Skin of body (tissue), 2 donors: ENCODE measurements around the gene PPP2R2C. TPM values are rescaled to one million over a fixed set of nuclear protein-coding genes. Genes with fewer than 3 reads are reported as not detected.

ENCODE experiments used
- DNase-seq: peaks from one replicate; lab custom pipeline; 2025; lab: John Stamatoyannopoulos, UW
- total RNA-seq: library from RNA; depleted of rRNA; stranded (reverse); fragments of >200 nt; gene quantifications from one replicate; pipeline ENCODE4 v1.2.3, GENCODE V29; 2014

PPP2R2C gene
- total RNA-seq, 1 donor from 2014 or later: 3.0 TPM

DNA sequence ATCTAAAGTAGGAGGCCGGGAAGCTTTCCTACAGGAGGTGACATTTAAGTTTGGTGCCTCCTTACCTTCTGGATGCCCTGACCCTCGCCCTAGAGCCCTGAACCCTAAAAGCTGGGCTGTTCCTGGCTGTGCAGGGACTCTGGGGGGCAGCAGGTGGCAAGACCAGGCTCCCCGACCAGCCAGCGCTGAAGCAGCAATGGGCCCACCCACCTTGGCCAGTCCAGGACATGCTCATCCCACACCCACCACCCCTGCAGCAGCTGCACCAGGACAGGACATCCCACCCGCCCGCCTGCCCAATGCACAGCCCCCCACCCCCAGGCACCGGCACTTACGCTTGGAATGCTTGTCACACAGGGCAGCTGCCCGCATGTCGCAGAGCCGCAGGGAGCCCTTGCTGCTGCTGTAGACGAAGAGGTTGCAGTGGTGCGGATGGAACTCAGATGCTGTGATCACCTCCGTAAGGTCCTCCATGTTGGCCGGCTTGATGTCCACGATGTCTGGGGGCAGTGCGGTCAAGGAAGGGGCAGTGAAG is 124.8 kb downstream of the PPP2R2C start:
- DNase-seq: no peak

DNA sequence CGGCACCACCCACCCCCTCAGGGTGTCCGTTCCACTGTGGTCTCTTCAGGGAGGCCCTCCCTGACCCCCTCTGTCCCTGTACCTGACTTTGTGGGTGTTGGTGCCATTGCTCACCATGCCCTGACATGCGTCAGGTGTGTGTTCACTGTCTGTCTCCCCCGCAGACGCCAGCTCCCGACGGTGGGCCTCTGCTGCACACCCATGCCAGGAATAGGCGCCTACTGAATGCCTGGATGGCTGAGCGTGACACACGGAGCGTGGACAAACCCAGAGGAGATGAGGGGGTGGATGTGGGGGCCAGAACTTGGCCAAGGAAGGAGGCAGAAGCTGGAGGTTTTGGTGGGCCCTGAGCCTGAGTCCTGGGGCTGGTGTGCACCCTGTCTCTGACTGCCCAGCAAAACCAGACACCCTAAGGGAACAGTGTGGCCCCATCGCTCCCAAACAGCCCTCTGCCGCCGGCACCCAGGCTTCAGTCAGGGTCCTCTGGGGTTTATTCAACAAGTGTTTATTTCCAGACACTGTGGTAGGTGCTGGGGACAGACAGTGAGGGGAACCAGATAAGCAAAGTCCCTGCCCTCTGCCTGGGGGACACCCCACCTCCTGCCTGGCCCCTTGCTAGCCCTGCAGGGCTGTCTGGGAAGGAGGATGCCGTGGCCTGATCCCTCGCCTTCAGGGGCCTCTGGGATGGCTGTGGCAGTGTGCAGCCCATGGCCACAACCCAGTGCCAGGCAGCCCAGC is 125.9 kb downstream of the PPP2R2C start:
- DNase-seq: no peak

DNA sequence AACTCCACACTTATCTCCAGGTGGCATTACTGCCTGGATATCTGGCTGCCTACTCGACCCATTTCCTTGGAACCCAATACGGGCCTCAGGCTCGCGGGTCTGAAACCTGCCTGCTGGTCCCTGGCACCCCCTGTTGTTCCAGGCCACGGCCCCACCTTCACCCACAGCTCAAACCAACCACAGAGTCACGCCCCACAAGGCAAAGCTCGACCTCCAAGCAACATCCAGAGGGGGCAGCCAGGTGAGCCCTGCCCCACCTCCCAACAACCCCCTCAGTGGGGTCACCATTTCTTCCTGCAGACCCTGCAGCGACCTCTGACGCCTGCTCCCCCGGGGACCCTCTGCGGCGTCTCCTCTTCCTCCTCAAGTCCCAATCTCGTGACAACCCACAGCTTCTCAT is 126.5 kb downstream of the PPP2R2C start:
- DNase-seq: no peak

DNA sequence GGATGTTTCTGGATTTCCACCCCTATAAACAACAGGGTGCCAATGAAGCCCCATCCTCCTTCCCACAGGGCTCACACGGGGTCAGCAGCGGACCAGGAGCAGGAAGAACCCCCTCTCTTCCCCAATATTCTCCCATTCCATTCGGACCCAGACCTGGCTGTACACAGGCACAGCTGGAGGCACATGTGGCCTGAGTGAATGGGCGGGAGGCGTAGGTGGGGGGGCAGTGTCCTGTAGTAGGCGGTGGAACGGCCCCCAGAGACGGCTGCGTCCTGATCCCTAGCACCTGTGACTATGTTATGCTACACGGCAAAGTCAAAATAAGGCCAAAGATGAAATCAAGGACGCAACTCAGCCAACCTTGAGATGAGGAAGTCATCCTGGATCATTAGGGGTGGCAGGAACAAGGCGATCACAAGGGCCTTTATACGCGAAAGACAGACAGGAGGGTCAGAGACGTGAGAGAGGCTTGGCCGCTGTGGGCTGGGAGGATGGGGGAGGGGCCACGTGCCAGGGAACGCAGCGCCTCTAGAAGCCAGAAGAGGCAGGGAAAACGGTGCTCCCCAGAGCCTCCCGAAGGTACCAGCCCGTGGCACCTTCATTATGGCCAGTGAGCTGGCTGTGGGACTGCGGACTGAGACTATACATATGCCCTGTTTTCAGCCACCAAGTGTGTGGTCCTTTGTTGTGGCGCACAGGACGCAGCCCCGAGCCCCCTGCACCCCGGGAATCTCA is 127.2 kb downstream of the PPP2R2C start:
- DNase-seq: no peak

DNA sequence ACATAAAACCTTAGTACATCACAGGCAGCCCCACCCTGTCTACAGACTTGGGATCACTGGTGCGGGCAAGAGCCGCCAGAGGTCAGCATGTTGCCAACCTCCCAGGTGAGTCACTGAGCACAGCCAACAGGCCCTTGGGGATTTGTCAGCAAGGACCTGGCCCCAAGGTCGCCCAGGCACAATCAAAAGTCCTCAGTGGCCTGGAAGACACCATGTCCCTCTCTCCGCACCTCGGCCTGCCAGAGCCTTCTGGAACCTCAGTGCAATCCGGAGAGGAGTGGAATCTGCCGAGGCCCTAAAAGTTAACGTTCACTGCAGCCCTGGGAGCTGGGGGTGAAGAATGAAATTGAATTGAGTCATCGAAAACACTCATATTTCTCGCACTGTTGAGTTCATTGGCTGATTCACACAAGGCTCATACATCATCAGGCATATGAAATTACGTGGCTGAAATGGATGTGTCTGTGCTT is 128.4 kb downstream of the PPP2R2C start:
- DNase-seq: no peak

DNA sequence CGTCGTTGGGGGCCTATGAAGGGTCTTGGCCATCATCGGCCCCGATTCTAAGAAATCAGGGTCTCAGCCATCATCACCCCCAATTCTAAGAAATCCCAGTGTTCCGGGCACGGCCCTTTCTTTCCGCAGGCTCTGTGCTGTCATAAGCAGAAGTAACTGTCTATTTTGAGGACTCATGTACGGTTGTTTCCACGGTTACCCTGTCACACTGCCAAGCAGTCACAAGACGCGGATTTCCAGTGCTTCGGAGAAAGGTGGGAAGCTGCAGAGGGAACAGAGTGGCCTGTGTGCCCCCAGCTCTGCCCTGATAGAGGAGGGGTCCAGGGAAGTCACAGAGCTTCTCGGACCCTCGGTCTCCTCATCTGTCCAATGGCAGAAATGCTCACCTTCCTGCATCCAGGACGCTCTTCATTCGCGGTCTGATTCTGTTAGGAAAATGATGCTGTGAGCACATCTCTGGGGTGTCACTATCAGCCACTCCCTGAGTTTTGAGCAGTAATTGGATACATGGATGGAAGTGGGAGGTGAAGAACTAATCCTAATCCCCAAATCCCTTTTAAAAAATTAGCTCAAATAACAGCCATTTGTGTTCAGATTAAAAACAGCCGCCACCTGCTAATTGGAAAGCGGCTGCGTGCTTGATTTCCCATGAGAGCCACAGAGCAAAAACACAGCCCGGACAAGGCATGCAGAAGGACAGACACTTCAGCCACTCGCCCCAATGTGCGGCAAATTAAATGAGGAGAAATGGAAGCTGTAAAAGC is 129.7 kb downstream of the PPP2R2C start:
- DNase-seq: no peak

DNA sequence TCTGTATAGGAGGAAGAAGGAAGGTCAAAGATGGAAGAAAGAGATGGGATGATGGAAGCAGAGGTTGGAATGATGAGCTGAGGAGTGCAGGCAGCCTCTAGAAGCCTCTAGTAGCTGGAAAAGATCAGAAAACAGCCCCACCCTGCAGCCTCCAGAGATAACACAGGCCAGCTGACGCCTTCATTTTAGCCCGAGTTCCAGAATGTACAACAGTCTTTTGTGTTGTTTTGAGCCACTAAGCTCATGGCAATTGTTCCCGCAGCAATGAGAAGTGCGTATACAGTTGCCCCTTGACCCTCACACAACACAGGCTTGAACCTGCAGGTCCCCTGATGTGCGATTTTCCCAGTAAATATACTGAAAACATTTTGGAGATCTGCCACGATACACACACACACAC is 130.7 kb downstream of the PPP2R2C start:
- no peak for DNase-seq

DNA sequence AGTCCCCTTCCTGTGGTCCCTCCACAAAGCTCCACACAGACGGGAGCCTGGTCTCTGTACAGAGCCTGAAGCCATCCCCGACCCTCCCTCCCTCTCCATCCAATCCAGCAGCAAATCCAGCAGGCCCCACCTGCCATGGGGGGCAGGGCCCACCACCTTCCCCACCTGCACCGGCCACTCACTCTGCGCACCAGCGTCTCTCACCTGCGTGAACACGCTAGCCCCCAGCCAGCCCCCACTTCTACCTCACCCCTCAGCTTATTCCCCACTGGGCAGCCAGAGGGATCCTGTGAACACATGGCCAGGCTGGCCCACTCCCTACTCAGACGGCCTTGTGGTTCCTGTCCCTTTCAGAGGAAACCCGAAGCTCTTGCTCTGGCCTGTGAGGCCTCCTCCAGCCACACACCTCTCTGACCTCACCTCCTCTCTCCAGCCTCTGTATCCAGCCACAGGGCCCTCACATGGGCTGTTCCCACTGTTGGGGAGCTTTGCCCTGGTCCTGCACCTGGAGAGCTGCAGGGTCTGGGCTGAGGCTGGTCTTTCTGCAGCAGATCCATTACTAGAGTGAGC is 131.9 kb downstream of the PPP2R2C start:
- no peak for DNase-seq

DNA sequence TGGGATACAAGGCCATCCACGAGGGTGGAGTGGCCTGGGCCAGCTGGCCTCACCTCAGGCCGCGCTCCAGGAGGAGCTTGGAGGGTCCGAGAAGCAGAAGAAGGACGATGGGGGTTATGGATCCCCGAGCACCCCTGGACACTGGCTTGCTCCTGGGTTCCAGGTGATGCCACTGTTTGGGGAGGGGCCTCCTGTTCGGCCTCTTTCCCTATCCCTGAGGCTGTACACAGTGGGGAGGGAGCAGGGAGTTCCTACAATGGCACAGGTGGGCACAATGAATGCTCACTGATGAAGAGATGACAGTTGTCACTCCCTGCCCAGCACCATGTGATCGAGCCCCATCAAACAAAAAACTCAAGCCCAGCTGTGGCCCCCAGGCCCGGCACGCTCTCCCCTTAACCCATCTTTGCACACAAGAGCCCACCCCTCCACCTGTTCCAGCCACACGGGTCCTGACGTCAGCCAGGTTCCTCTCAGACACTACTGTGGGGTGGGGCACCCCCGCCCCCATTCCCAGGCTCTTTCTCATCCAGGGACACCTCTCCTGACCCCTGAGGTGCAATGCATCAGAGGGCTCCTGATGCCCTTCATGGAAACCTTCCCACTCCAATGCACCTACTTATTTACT is 132.5 kb downstream of the PPP2R2C start:
- DNase-seq: no peak

DNA sequence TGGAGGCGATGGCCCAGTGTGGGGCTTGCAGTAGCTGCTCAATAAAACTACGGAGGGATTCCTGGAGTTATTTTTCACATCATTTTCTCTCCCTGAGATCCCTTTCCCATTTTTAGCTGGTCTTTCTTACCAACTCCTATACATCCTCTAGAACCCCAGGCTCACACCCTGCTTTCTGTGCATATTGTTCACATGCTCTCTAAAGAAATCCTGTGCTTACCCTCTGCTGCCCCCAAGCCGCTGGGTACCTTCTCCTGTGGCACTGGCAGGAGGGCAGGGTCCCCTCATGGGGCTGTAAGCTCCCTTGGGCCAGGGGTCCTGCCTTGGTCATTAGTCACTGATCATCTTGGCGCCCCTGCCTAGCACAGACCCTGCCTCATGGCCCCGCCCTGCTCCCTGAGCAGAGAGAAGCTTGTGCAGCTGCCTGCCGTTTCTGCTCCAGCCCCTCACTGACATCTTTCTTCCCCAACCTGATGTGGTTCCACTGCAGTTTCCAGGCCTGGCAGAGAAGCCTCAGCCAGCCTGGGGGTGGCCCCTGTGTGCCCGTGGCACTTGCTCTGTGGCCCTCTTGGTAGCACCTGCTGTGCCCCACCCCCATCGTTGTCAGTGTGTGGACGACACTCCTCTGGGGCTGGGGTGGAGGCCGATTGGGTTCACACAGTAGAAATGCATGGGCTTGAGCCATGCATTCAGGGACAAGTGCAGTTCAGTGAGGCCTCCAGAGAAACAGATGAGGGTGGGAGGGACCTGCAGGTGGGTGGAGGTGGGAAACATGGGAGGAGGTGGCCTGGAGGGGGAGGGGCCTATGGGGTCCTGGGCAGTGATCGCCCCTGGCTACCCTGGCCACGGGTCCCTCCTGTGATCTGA is 133.2 kb downstream of the PPP2R2C start:
- no peak for DNase-seq

DNA sequence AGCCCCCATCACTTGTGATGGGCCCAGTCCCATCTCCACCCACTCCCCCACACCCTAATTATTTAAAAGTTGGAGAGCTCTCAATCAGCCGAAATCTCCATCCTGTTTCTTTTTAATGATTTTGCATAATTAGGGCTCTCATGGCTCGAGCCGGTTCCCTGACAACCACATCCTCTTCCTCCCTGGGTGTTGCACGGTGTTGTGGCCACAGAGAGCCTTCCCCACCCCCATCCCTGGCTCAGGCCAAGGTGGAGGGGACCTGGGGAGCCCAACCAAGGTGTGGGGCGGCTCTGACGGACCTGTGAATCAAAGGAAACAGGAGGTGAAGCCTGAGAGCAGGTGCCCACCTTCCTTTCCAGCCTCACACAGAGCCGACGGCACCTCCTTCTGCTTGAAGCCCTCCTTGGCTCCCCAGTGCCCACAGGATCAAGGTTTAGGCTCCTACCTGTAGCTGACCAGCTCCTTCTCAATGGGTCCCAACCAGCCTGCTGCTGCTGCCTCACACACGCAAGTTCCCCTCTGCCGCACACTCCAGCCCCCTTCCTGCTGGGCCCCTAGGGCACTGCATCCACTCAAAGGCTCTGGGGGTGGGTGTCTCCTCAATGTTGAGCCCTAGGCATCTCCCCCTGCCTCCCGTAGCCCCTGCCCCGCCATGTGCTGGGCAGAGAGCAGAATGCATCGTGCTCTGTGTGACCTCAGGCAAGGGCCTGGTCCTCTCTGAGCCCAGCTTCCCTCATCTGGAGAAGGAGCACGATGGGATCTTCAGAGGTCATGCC is 134.1 kb downstream of the PPP2R2C start:
- DNase-seq: no peak

DNA sequence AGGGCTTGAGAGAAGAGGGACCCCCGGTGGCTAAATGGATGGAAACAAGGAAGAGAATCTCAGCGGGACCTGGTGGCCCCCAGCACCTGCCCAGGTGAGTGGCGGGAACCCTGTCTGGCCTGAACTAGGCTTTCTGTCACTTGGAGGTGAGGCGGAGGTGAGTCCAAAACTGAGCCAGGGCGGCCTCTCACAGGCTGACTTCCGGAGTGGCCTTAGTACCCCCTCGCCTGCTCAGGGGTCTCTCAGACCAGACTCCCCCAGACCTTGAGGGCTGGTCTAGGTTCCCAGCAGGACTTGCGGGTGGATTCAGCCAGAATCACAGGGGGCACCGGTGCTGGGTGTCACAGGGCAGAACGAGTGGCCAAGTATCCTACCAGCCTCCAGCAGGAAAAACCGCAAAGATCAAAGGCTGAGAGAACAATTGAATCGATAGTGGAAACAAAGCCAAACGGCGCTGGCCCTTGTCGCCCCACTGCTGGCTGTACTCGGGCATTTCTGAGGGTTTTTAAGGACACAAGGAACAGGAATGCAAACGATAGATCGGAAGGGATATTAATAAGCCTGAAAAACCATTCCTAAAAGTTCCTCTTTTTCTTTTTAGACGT is 135.0 kb downstream of the PPP2R2C start:
- no peak for DNase-seq

DNA sequence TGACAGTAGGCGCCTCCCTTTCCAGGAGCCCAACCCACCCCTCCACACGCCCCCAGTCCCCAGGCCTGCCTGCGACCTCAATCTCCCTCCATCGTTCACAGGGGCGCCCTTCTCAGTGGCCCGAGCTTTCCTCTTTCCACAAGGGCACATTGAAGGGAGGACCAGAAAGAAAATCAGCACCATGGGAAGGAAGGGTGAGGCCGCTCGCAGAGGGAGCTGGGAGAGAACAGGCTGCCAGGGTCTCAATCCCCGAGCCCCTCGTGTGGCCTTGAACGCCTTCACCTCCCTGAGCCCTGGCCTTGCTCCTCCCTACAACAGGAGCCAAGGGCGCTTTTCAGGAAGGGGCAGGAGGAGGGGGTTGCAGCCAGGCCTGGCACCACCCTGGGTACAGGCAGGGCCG is 136.2 kb downstream of the PPP2R2C start:
- DNase-seq: no peak

DNA sequence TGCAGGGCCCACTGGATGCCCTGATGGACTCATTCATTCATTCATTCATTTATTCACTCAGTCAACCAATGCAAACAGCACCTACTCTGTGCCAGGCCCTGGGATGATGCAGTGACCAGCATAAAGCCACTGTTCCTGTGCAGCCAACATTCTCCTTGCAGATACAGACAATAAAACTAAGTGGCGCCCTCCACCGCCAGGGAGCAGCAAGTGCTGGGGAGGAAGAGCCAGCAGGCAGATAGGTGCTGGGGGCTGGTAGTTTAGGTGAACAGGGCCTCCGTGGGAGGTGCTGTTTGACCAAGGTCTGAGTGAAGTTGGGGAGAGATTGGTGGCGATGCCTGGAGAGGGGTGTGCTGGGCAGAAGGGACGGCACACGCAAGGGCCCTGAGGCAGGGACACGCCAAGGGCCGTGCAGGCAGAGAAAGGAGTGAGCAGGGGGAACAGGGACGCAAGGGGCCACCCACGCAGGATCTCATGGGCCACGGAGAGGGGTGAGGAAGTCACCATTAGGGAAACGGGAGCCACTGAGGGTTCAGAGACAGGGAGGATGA is 137.3 kb downstream of the PPP2R2C start:
- DNase-seq: no peak

DNA sequence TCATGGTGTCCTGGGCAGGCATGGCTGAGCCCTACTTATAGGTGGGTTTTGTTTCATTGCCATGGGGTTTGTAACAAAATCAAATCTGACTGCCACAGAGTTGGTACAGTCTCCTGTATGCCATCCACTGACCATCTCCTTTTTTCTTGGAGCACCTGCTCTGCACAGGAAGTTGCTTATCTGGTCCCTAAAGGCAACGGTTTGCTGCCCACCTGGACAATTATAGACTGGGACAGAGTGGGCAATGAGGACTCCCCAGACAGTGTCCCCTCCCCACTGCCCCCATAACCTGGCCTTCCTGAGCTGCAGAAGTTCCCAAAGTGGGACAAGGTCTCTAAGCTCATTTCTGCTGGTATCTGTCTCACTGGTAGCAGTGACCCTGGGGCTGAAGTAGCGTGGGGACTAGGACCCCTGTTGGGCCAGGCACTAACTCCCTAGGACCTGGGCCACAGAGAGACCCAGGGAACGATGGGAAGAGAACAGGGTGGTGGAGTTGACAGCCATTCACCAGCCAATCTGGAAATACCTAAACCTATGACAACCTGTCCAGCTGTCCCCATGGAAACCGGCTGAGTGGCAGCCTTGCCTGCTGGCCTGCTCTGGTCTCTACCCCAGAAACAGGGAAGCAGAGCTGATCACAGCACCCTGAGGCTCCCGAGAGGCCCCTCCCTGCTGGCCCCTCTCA is 138.1 kb downstream of the PPP2R2C start:
- DNase-seq: no peak

DNA sequence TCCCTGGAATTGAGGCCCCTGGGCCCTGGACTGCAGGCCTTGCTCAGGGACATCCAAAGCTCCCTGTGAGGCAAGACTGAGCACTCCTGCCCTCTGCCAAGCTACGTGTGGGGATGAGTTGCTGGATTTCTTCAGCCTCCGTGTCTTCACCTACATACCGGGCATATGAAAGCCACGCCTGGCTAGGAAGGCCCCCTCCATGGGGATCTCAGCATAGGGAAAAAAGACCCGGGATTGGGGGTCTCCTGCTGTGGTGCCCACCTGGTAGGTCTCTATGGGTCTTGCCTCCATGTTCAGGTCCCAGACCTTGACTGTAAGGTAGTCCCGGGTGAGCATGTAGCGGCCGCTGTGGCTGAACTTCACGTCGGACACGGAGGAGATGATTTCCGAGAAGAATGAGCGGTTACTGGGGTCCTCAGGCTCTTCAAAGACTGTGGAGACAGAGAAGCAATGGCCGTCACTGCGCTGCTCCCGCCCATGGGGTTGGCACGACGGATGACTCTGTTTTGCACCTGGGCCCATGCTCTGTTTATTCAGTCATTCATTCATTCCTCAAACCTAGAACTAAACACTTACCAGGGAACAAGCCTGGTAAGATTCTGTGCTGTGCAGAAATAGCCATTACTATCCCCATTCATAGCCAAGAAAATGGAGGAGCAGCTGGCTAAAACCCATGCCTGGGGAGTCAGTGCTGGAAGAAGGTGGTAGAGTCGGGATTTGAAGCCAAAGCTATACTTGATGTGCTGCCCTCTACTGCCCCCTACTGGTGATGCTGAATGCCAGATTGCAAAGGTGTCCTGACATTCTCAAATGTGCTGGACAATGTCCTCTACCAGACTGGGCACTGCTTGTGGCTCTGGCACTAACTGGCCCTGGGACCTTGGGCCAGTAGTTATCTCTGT is 138.9 kb downstream of the PPP2R2C start:
- DNase-seq: no peak

DNA sequence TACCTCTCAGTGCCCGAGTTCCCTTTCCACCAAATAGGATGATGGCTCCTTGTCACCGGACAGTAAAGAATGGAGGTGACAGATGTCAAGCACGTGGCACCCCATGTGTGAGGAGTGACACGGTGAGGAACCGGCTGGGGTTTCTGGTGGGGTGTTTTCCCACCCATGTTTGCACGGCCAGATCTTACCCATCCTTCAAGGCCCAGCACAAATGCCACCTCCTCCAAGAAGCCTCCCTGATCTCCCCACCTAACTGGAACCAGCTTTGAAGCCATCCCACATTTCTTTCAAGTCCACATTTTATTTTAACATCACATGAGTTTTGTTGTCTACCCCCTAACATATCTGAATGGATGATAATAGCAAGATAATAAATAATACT is 139.8 kb downstream of the PPP2R2C start:
- DNase-seq: no peak
